Tibial artery (tissue), 4 donors: ENCODE data around the gene UGT1A8.

ENCODE experiments used
- DNase-seq, 2 donors: peaks; one replicate each; pipeline ENCODE4 v3.0.0-alpha.2; 2019
- H3K27ac ChIP-seq, 2 donors: fragments of 200-600 bp; sonication (generic) in 1 of 2; 1 replicate in 1 of 2; 2 replicates in 1 of 2; pipeline ENCODE4 v1.5.1; 2018 to 2019; ENCODE audit warnings: mild to moderate bottlenecking in 1 of 2
- H3K27me3 ChIP-seq, 2 donors: fragments of 200-600 bp; sonication (generic) in 1 of 2; one replicate each; pipeline versions ENCODE4 v1.5.1 to v1.6.0; 2016 to 2019
- H3K36me3 ChIP-seq, 3 donors: fragments of 200-600 bp; sonication (generic) in 2 of 3; one replicate each; pipeline ENCODE4 v1.5.1; 2016 to 2019; ENCODE audit warnings: mild to moderate bottlenecking in 2 of 3
- H3K4me1 ChIP-seq, 4 donors: fragments of 200-600 bp; sonication (generic) in 2 of 4; 1 replicate in 3 of 4; 2 replicates in 1 of 4; pipeline ENCODE4 v1.5.1; 2016 to 2019
- H3K4me3 ChIP-seq, 2 donors: fragments of 200-600 bp; sonication (generic) in 1 of 2; 1 replicate in 1 of 2; 2 replicates in 1 of 2; pipeline ENCODE4 v1.5.1; 2018 to 2019; ENCODE audit warnings: mild to moderate bottlenecking in 2 of 2
- H3K9me3 ChIP-seq, 3 donors: fragments of 200-600 bp; sonication (generic) in 1 of 3; one replicate each; pipeline ENCODE4 v1.5.1; 2016 to 2019
- intact Hi-C: fragments of 100-400 bp; cut with DNase I; formaldehyde crosslinking; loops from one replicate; pipeline ENCODE4 v1.15.0; 2023; ENCODE audit warnings: low total_unique reads
- TF ChIP-seq, protein P1 (sequence below), 2 experiments: fragments of 200-600 bp in 1 of 2; fragments of 450-650 bp in 1 of 2; IDR thresholded peaks; one replicate each; pipeline ENCODE4 v1.5.1; 2017 to 2019; ENCODE audit warnings: antibody characterized with exemption in 2 of 2, mild to moderate bottlenecking in 1 of 2, moderate library complexity in 1 of 2

The UGT1A8 gene

DNA sequence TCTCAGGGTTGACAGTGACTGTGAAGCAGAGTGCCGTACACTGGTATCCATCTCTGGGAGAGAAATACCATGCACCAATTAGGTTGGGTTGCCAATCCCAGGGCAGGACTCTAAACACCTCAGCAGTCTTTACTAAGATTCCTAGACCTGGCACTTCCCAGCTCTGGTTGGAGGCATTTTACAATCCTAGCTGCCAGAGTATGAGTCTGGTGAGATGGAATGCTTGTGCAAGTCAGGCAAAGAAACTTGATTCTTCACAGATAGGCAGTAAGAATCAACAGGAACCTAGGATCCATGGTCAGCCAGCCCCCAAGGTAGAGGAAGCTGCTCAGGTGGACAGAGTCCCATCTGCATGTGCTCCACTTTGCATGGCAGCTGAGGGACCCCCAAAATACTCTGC, 89.3 kb downstream of the UGT1A8 start:
- intact Hi-C loops: loop anchor here (10.0 kb wide), 1 partner anchor 262 kb away; no protein-coding TSS in a partner anchor
- Histone ChIP-seq H3K27ac (no peak overlapping the region), H3K27me3 (peaks cover 0 to 6% of the 10 kb centered on the region in 2 donors), H3K36me3 (no peaks in the 10 kb centered on the region), H3K4me3 (no peak overlapping the region), H3K4me1 (no peaks in the 10 kb centered on the region), H3K9me3 (no peaks in the 10 kb centered on the region)
- no peak for DNase-seq
- TF ChIP-seq, protein P1, sequence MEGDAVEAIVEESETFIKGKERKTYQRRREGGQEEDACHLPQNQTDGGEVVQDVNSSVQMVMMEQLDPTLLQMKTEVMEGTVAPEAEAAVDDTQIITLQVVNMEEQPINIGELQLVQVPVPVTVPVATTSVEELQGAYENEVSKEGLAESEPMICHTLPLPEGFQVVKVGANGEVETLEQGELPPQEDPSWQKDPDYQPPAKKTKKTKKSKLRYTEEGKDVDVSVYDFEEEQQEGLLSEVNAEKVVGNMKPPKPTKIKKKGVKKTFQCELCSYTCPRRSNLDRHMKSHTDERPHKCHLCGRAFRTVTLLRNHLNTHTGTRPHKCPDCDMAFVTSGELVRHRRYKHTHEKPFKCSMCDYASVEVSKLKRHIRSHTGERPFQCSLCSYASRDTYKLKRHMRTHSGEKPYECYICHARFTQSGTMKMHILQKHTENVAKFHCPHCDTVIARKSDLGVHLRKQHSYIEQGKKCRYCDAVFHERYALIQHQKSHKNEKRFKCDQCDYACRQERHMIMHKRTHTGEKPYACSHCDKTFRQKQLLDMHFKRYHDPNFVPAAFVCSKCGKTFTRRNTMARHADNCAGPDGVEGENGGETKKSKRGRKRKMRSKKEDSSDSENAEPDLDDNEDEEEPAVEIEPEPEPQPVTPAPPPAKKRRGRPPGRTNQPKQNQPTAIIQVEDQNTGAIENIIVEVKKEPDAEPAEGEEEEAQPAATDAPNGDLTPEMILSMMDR (IDR thresholded peaks at IDR 0.05): no peak

DNA sequence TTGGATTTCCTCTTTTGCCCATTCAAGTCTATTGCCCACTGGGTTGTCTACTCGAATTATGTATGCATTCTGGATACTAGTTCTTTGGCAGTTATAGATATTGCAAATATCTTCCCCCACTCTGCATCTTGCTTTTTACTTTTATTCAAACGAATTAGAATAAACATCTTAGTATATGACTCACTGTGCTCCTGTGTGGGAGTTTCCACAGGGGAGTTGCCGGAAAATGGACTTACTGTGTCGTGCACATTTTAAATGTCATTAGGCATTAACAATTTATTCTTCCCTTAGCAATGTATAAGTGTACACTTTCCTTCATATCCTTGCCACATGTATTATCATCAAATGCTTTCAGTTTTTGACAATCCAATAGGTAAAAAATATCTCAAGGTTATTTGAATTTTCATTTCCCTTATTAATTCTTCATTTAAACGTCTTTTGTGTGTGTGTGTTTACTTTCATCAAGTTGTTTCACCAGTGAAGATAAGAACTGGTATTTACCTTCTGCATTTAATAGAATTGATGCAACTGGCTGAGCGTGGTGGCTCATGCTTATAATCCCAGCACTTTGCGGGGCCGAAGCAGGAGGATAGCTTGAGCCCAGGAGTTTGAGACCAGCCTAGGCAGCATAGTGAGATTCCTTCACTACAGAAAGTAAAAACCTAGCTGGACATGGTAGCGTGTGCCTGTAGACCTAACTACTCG, 90.7 kb downstream of the UGT1A8 start:
- Histone ChIP-seq H3K27me3 (peaks cover 0 to 6% of the 10 kb centered on the region in 2 donors), H3K36me3 (no peaks in the 10 kb centered on the region), H3K4me3 (no peak overlapping the region), H3K9me3 (no peaks in the 10 kb centered on the region), H3K27ac (no peak overlapping the region), H3K4me1 (no peaks in the 10 kb centered on the region)
- intact Hi-C loops: loop anchor here (10.0 kb wide), 1 partner anchor 263 kb away; no protein-coding TSS in a partner anchor
- no peak for DNase-seq
- TF ChIP-seq, protein P1 (IDR thresholded peaks at IDR 0.05): no peak

DNA sequence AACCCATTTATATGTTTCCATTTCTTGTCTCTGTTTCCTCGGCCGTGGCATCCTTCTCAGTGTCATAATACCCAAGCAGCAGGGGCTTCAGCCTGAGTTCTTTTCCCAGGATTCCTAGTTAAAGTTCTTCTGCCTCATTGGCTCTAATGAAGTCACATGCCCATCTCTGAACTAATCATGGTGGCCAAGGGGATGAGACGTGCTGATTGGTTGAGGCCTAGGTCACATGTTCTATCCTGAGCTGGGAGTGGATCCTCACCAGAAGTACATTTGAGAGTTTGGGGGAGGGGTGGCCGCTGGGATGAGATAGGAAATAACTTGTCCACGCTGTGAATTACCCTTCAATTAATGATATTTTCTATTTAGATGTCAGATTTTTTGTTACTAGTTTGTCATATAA, 91.5 kb downstream of the UGT1A8 start:
- no peak for DNase-seq
- Histone ChIP-seq H3K9me3 (no peaks in the 10 kb centered on the region), H3K27ac (no peak overlapping the region), H3K36me3 (no peaks in the 10 kb centered on the region), H3K4me3 (no peak overlapping the region), H3K27me3 (peaks cover 0 to 6% of the 10 kb centered on the region in 2 donors), H3K4me1 (no peaks in the 10 kb centered on the region)
- TF ChIP-seq, protein P1 (IDR thresholded peaks at IDR 0.05): no peak
- intact Hi-C loops: loop anchor here (10.0 kb wide), 1 partner anchor 264 kb away; no protein-coding TSS in a partner anchor

DNA sequence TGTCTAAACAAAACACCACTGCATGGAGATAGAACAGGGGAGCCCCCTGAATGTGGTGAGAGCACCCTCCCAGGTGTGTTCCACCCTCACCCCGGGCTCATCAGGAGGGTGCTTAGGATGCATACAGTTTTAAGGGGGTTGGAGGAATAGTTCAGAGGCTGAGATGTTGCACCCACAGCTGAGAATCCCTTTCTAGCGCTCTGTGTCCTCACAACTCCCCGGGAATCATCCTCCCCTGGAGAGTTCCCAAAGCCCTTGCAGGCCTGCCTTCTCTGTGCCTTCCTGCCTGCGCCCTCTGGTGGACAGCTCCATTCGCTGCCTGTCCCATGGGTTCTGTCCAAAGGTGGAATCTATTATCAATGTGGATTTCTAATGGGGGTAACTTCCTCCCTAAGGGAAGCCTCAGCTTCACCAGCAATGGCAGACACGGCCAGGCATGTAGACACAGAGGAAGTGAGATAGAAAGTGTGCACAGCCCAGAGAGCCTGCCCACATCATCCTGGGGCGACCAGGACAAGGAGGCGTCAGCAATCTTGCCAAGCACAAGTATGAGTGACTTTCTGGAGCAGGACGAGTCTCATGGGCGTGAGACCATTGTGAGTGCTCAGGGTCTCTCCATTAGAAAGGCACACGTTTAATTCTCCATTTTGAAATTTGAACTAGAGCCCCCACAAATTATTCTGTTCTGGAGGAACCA, 94.0 kb downstream of the UGT1A8 start:
- H3K4me3 ChIP-seq: no peak overlapping the region
- no peaks in the 10 kb centered on the region for H3K9me3 ChIP-seq
- intact Hi-C loops: no loop called here
- TF ChIP-seq, protein P1 (IDR thresholded peaks at IDR 0.05): peak; percentile 62 to 68
- peaks cover 0 to 6% of the 10 kb centered on the region in 2 donors for H3K27me3 ChIP-seq
- peak; percentile 70 to 75 for DNase-seq
- H3K36me3 ChIP-seq: no peaks in the 10 kb centered on the region
- no peaks in the 10 kb centered on the region for H3K4me1 ChIP-seq
- H3K27ac ChIP-seq: no peak overlapping the region

DNA sequence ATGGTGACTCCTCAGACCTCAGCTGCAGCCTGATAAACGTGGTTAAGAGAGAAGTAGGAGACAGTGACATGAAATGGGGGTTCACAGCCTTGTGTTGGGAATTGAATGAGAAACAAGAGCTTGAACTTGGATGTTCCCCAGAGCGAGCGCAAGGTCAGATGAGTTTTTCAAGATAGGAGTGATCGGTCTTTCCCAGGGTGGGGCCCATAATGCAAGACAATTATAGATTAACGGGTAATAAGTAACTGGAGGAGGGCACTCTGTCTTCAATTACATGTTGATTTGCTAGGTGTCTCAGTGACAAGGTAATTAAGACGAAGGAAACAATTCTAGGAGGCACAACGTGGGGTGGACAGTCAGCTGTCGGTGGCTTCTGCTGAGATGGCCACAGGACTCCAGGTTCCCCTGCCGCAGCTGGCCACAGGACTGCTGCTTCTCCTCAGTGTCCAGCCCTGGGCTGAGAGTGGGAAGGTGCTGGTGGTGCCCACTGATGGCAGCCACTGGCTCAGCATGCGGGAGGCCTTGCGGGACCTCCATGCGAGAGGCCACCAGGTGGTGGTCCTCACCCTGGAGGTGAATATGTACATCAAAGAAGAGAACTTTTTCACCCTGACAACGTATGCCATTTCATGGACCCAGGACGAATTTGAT, 95.3 kb downstream of the UGT1A8 start, which contains the start of gene UGT1A5:
TSS of gene UGT1A5 (plus strand) at position 297 of the 651 bp plus-strand sequence. CDS start at position 382, 85 bp downstream.
- H3K4me3 ChIP-seq: no peak within 1 kb of the TSS
- no peak within 1 kb of the TSS for H3K27ac ChIP-seq
- no peaks in the 10 kb centered on the region for H3K4me1 ChIP-seq
- peaks cover 0 to 11% of the 10 kb centered on the region in 2 donors for H3K27me3 ChIP-seq
- H3K9me3 ChIP-seq: no peaks in the 10 kb centered on the region
- TF ChIP-seq, protein P1 (IDR thresholded peaks at IDR 0.05): no peak
- DNase-seq: no peak
- no peaks in the 10 kb centered on the region for H3K36me3 ChIP-seq
- intact Hi-C loops: no loop called here
